GM21381 (cell line): ENCODE results near the gene LSS.

ENCODE experiments used
- ATAC-seq: cut with Tn5 transposase; IDR thresholded peaks from one replicate; pipeline ENCODE4 v1.9.1; 2021; ENCODE audit warnings: mild to moderate bottlenecking, moderate library complexity; ENCODE audit not compliant: unreplicated experiment

Gene LSS

DNA sequence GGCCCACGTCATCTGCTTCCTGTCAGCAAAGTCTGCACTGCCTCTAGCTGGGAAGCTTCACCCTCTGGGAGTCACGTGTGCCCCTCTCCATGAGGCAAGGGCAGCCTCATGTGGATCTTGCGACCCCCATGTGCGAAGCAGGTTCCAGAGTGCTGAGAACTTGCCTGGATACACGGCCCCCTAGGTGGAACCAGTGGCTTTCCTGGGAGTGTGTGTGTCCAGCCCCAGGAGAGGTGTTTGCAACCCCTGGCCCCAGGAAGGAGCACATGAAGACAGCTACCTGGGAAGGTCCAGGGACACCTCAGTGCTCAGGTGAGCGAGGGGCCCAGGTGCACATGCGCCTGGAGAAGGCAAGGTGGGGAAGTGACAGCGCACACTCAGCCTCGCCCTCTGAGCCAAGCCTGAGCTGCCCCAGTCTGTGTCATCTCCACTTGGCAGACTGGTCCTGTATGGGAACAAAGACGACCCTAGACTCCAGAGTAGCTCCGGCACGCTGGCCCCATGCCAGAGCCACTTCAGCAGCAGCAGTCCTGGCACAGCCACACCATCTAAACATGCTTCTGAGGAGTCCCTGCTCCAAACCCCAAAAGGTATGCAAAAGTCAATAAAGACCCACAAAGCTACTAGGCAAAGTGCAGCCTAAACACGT lies 8.9 kb downstream of the LSS start:
- no peak for ATAC-seq

DNA sequence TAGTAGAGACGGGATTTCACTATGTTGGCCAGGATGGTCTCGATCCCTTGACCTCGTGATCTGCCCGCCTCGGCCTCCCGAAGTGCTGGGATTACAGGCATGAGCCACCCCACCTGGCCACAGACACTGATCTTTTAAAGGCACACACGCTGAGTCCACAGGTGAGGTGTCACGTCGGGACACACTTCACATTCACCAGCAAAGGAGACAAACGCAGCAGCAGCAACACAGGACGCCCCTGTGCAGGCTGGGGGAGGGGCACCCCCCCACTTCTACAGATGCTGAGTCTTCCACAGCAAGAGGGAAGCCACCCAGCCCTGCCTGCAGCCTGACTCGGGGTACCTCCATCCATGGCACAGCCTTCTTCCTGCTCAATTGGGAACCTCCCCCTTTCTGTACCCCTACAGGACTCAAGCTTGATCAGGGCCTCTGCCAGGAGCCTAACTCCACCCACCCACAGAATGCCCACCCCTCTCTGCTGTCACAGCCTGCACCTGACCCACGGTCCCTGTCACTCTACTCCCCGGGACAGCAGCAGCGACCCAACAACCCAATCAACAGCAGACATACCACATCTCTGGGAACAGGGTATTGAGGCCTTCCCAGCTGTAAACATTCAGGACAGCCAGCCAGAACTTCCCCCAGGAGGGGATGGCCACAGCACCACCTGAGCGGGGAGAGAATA lies 9.5 kb downstream of the LSS start:
- no peak for ATAC-seq

DNA sequence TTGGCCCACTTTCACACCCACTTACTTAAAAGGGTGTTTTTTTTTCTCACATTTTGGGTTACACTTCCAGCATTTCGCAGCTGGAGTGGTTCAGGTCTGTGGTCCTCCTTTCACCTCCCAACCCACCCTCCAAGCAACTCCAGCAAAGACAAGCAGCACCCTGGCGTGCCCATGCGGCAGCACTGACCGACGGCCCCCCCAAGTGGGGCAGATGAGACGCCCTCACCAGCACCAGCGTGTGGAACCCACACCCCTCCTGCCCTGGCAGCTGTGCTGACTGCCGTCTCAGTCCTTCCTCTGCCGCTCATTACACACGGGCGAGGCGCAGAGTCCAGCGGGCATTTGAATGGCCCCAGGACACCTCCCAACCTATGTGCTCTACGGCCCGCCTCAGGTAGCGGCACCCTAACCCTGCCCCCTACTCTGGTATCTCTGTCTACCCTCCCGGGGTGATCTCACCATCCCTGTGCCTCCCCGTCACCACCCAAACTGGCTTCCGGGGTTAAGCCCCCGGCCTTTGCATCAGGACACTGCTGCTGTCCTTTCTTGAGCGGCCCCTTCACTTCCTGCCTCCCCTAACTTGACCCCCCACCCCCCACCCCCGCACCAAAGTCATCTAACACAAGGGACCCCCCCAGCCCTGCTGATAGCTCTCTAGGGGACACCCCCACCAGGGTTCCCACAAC lies 10.9 kb downstream of the LSS start:
- ATAC-seq: no peak

DNA sequence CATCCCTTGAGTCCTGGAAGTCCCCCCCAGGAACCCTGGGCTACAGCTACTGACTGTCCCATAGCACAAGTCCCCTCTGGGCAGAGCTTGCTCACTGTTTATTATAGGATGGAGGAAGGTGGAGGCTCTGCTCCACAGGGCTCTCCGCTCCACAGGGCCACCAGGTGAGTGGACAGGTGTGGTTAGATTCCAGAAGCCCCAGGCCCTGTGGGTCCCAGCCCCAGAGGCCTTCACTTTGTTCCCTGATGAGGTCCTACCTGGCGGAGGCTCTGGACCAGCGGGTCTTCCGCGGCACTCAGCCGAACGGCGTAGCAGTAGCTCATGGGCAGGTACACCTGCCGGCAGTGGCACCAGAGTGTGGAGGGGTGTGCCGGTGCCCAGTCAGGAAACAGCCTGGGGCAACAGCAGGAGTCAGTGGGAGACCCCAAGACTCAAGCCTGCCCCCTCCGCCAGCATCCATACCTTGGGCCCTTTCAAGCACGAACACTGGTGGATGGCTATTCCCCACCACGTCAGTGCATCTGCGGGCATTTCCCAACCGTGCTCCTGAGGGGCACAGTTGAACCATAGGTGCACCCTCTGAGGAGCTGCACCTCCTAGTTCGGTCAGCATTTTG lies 12.3 kb downstream of the LSS start:
- no peak for ATAC-seq

DNA sequence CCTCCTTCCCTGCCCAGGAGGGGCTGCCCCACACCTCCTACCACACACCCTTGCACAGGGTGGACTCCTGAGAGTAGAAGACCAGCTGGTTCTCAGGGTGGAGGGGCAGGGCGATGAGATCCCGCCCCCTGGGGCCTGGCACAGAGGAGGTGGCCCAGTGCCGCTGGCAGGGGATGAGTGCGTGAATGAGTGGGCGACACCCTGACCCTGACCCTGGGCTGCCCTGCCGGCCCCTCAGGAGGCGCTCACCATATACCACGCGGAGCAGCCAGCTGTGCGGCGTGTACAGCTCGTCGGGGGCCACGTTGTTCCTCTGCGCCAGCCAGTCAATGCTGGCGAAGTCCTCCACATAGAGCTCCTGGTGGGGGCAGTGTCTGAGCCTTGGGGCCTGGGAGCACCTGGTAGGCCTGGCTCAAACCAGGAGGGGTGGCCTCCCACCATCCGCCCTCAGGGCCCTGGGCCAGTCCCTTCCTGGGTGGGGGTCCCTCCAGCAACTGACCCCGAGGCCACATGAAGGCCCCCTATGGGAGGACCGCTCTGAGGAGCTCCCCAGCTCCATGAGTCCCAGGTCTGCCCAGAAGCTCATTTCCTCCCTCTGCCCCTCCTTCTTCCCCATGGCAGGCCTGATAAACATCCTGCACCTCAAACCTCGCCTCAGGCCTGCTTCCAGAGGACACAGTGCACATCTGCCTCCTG lies 13.0 kb downstream of the LSS start:
- ATAC-seq: no peak

DNA sequence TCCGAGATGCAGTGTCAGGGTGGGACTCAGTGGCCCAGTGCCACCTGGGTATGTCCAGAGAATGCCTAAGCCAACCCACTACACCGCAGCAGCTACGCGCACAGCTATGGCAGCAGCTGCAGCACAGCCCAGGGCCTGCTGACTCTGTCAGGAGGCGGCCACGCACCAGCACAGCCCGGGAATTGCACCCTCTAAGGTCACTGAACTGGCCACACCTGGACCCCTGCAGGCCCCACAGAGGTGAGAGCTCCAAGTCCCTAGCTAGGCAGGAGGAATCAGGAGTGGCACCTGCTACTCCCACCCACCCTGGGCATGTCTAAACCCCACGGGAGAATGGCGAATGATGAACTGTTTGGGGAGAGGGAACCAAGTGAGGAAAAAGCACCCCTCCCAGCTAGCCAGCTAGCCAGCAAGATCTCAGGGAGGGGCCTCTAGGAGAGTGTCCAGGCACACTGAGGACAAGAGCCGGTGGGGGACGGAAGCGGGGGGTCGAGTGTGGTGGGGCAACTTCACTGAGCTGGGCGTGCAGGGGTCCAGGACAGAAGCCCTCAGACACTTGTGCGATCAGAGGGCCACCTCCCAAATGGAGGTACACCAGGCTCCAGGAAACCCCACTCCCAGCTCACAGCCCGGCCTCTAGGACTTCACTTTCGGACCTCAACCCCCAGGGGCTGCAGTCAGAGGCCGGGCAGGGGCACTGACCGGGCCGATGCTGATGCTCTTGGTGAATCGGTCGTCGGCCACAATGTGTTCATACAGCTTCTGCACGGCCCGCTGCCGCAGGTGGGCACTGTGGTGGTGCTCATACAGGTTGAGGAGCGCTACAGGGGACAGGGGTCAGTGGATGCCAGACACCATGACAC lies 13.9 kb downstream of the LSS start:
- ATAC-seq: no peak

DNA sequence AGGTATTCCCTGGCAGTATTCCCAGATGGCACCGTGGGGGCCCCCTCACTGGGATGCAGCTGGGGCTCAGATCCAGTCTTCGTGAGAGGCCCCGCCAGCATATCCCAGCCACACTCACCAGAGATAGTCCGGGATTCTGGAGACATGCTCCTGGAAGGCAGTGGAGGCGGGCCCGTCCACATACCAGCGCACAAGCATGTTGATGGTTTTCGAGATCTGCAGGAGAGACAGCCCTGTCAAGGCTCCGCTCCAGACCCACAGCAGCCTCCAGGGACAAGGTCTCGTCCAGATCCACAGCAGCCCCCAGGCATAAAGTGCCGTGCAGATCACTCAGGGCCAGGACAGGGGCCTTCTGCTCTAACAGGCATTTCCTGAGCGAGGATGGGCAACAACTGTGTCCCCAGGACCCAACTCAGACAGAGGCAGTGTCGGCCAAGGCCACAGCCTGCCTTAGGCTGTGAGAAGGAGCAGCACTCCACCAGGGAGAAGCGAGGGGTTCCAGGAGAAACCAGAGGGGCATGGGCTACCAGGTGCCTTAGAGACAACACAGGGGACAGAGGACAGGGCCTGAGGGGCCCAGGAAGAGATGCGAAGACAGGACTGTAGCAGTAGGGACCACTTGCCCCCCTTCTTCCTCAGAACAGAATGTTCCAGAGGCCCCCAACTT lies 14.8 kb downstream of the LSS start:
- no peak for ATAC-seq

DNA sequence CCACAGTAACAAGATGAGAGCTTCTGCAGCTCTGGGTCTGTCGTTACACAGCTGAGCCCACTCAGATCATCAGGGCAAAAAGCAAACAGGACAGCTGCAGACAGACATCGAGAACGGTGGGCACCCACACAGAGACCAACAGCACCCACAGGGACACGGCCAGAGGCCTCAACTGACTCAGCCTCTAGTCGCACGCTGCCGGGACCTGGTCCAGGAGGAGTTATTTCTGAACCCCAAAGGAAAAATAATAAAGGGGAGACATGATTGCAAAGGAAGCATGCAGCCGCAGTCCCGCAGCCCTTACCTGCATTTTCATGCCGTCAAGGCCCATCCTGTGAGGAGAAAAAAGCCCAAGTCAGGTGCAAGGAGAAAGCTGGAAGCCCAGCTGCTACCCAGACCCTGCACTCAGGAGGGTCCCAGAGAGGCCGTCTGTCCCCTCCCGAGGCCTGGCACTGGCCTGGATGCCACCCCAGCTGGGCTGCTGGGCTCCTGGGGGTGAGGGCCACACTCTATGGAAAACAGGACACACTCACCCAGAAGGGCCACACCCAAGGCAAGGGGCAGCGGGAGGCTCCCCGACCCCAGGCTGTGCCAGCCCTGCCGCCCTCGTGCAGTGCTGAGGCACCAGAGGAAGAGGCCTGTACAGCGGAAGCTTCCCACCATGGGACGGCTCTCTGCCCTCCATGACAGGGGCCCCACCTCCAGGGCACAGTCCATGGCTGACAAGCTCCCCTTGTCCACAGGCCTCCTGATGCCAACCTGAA lies 15.7 kb downstream of the LSS start:
- no peak for ATAC-seq

DNA sequence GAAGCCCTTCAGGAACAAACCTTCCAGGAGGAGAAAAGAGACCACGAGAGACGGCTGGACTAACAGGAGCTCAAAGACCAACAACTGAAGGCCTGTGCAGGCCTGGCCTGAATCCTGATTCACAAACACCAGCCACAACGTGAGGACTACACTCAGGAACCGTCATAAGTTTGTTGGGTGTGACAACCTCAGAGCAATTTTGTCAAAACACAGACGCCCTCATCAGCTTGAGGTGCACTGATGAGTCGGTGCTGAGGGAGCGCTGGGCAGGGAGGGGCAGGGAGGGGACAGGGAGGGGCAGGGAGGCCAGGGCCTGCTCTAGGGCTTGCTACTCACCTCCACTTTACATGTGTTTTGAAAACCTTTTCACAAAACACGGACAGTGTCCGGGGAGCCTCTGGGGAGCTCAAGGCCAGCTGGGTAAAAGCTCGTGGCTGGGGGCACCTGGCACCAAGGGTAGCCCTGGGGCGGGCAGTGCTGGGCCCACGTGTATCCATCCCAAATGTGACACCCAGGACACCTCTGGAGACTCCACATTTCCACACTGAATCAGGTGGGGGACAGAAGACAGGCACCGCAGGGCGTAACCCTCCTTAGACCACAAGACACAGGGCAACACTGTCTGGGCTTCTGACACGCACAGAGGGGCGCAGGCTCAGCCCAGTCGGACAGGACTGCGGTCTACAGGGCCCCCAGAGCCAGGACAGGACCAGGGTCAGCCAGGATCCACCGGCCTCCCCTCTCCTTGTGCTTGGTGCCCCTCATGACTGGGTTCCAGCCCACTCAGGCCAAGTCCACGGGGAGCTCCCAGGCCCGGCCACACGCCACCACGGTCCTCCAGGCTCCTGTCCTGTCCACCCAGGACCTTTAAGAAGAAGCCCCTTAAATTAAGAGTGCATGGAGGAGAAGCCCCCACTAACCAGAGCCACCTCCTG lies 16.5 kb downstream of the LSS start:
- ATAC-seq: no peak

DNA sequence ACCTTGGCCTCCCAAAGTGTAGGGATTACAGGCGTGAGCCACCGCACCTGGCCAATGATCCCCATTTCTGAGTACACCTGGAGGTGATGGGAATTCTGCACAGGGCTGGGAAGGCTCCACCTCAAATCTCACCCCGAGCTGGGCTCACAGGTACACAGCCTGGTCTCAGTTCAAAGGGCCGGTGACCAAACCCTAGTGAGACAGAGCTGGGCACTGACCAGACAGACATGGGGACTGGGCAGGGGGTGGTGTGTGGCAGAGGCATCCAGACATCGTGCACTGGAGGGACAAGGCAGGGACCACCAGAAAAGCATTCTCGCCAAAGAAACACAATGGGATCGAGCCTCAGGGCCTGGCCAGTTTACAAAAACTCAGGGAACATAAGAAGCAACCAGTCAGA lies 17.2 kb downstream of the LSS start:
- ATAC-seq: no peak

DNA sequence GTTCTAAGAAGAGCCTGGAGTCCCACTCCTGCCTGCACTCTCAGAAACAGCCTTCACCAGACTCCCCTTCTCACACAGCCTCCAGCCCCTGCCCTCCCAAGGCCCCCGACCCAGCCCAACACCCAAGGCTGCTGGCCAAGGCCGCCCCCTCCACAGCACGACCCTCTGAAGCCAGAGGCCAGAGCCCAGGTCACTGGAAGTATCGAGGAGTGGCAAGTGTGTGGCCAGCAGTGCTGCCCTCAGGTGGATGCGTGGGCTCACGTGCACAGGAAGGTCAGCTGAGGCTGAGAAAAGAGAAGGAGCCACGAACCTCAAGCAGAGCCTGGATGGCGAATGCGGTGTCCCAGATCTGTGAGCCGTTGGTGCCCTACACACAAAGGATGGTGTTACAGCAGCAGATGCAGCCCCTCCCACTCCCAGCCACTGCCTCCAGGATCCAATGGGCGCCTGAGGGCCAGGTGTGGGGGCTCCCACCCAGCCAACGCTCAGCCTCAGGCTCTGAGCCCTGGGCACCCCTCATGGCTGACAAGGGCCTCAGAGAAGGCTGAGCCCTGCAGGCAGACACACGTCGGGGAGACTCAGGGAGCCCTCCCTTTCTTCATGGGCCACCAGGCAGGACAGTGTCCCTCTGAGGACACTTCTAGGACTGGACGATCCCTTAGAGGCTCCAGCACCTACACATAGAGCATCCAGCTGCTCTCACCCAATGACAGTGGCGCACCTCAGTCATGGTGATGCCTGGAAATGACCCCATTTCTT lies 18.0 kb downstream of the LSS start:
- no peak for ATAC-seq

DNA sequence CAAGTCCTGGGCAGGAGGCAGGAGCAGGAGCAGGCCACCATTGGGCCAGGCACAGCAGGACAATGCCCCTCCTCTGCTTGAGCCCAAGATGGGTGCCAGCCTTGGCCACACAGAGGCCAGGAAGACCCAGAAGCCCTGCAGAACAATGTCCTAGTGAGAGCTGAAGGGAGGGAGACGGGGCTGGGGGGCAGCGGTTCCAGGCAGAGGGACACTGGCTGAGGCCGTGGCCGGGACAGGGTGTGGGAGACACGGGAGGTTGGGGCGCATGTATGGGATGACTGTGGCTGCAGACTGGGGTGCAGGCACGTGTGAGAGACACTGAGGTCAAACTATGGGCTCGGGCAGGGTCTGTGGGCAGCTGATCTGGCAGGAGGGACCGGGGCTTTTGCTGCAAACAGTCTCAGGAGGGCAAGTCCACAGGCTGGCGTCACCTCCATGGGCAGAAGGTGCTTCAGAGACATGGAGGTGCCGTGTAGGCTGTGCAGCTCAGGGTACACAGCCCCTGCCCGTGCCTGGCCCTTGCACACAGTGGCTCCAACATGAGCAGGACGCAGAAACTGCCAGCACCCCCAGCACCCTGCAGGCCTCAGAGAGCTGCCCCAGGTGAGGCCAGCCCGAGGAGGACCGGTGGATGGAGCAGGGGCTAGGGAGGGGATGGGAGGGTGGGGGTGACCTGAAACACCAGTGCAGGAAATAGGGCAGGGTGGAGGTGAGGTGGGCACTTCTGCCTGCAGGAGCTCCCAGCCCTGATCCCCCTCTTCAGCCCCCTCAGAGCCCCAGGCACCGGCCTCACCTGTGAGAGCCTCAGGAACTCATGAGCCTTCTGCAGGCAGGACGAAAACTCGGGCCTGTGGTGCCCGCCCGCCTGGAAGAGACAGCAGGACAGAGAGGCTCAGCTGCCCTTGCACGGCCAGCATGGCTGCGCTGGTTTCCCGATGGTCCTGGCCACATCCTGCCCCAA lies 19.5 kb downstream of the LSS start:
- ATAC-seq: no peak

DNA sequence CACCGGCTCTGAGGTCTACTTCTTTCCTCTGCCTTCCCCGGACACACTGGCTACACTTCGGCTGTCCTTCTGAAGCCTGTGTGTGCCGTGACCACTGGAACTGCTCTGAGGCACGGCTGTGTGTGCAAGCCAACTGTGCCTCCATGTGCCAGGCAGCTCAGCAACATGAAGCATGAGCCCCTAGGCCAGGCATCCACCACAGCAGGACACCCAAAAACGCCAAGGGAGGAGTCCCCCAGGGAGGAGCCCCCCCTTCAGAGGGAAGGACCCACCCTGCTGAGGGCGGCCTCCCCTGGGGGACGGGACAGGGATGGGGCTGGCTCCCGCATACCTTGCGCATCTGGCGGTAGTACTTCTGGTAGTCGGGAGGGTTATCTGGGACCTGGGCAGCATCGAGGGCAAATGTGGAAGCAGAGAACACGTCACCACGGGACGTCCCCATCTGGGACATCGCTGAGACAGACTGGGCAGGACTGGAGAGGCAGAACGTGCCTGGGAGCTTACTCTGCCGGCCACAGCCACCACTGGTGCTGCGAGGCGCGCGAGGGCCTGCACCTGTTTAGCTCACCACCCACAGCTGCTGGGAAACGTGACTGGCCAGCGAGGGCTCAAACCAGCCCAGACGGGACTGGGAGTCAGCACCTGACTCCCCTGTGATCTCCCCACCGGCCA lies 20.5 kb downstream of the LSS start:
- ATAC-seq: no peak

DNA sequence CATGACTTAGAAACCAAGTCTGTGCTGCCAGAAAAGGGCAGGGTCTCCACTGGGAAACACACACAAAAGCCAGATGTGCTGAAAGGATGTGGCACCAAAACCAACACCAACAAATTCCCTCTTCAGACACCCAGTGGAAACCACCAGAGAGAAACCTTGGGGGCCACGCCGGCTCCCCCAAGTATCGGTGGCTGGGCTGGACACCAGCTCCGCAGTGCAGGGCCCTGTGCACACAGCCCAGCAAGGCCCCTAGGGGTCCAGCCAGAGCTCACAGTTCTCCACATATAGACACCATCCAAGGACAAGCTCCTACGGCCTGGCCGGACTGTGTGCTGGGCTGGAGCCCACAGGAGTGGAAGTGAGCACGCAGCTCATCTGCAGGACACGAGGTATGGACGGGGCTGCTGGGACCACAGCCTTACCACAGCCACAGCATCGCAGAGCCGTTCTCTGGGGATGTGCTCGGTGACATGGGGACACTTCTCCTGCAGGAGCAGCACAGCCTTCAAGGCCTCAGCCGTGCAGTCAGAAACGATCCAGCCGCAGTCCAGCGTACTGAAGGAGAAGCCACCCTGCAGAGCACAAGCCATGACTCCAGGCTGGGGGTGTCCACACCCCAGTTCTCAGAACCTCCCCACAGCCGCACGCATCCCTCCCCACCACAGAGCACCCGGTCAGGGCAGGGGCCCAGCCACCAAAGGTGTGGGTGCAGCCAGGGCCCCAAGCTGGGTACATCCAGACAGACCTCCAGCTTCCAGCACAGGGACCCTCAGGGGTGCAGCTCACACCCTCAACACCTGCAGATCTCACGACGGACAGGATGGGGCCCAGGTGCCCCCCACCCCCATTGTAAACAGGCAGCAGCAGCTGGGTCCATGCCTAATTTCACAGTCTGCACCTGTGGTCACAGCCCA lies 21.3 kb downstream of the LSS start:
- no peak for ATAC-seq
